Measurements from ENCODE around the gene VCAN.

Gene VCAN

GRCh38 chr5:83576341-83576740 is 104.8 kb downstream of the VCAN start:
- DNase-seq: no peak

- no peak for DNase-seq
Observed at GRCh38 chr5:83577036-83577636, 105.6 kb downstream of the VCAN start.

GRCh38 chr5:83583859-83584258 is 112.3 kb downstream of the VCAN start:
- no peak for DNase-seq

GRCh38 chr5:83586874-83587776 is 115.6 kb downstream of the VCAN start:
- no peak for DNase-seq

GRCh38 chr5:83589786-83590185 is 118.2 kb downstream of the VCAN start:
- no peak for DNase-seq

GRCh38 chr5:83590966-83591365 is 119.4 kb downstream of the VCAN start:
- DNase-seq: no peak

- DNase-seq: no peak
Observed at GRCh38 chr5:83595217-83595616, 123.7 kb downstream of the VCAN start.

GRCh38 chr5:83608122-83608521 is 136.6 kb downstream of the VCAN start:
- DNase-seq: no peak

GRCh38 chr5:83614841-83615240 is 143.3 kb downstream of the VCAN start:
- DNase-seq: no peak

GRCh38 chr5:83628360-83628759 is 156.8 kb downstream of the VCAN start:
- no peak for DNase-seq
